AG09309 (cell line): ENCODE results near the gene SCN5A.

Experiments used
- DNase-seq: peaks from one replicate; pipeline ENCODE4 v3.0.0-alpha.2; 2010; ENCODE audit warnings: low read depth
- H3K4me3 ChIP-seq: 2 replicates; pipeline ENCODE4 v1.5.1; 2011; ENCODE audit warnings: mild to moderate bottlenecking, low read depth, low read length, moderate library complexity; ENCODE audit not compliant: control insufficient read depth
- TF ChIP-seq, protein P1 (sequence below): IDR thresholded peaks from 2 replicates; pipeline ENCODE4 v1.5.1; 2011; ENCODE audit warnings: mild to moderate bottlenecking, low read depth, low read length, inconsistent platforms; ENCODE audit not compliant: insufficient read depth, control insufficient read depth; ENCODE audit errors: missing control alignments

Gene SCN5A

DNA sequence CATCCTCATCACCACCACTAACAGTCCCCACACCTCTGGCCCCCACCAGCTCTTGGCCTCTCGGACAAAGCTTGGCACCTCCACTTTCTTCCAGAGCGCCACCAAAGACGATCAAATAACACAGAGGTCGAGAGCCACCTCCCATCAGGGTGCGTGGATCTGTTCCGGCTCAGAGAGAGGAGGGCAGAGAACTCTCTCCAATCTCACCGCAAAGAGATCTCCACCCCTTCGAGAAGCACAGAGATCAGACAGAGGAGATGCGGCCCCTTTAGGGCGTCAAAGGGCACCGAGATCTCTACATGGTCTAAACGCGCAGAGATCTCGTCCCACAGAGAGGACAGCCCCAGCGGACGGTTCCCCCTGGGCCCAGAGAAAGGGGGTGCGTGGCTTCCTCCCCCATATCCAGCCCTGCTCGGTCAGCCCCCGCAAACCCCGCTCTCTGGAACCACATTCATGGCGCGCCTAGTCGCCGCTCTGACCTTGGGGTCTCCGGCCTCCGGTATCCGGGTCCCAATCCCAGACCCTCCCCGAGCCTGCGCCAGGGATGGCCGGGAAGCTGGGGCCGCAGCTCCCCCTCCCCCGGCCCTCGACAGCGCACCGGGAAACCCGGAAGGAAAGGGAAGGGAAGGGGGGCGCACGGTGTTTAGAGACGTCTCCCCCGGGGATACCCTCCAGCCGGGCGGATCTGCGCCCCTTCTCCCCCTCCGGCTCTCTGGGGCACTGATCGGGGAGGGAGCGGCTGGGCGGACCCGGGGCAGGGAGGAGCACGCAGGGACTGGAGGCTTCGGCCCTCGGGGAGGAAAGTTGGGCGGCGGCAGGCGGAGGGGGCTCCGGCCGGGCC, 608 bp downstream of the SCN5A start:
- DNase-seq: no peak
- H3K4me3 ChIP-seq: peak overlapping the region; percentile 38
- TF ChIP-seq, protein P1, sequence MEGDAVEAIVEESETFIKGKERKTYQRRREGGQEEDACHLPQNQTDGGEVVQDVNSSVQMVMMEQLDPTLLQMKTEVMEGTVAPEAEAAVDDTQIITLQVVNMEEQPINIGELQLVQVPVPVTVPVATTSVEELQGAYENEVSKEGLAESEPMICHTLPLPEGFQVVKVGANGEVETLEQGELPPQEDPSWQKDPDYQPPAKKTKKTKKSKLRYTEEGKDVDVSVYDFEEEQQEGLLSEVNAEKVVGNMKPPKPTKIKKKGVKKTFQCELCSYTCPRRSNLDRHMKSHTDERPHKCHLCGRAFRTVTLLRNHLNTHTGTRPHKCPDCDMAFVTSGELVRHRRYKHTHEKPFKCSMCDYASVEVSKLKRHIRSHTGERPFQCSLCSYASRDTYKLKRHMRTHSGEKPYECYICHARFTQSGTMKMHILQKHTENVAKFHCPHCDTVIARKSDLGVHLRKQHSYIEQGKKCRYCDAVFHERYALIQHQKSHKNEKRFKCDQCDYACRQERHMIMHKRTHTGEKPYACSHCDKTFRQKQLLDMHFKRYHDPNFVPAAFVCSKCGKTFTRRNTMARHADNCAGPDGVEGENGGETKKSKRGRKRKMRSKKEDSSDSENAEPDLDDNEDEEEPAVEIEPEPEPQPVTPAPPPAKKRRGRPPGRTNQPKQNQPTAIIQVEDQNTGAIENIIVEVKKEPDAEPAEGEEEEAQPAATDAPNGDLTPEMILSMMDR: no peak

- TF ChIP-seq, protein P1: no peak
- no peak overlapping the region for H3K4me3 ChIP-seq
- no peak for DNase-seq
Observed at GRCh38 chr3:38648024-38648658, 1.3 kb downstream of the SCN5A start.

DNA sequence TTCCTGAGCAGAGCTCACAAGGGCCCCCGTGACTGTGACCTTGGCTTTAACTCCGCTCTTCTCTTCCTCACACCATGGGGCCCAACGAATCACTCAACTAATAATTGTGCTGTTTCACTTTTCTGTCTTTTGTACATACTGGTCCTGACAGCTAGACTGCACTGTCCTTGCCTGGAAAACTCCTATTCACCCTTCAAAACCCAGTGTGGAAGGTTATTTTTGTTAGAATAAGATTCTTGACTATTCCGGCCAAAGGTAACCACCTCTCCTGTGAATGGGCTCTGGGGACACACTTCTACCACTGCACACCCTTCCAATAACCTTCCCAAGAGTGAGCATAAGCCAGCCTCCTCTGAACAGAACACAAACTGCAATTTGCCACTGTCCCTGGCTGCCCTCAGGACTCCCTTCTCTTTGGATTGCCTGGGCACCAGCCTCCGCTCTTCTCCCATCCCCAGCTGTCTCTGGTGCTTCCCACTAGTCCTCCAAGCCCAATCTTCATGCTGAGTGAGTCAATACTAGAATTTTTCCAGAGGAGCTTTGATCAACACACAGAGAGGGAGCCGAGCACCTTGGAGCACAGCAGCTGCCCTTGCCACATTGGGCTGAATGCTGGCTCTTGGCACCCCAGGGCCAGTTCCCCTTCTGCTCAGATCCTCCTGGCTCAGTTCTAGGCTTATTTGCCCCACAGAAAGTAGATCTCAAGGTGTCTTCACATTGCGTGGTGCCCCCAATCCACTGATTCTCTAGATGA, 2.1 kb downstream of the SCN5A start:
- TF ChIP-seq, protein P1: no peak
- H3K4me3 ChIP-seq: no peak overlapping the region
- no peak for DNase-seq

GRCh38 chr3:38646630-38647029, 2.9 kb downstream of the SCN5A start:
- no peak overlapping the region for H3K4me3 ChIP-seq
- TF ChIP-seq, protein P1: peak; percentile 45
- DNase-seq: no peak

DNA sequence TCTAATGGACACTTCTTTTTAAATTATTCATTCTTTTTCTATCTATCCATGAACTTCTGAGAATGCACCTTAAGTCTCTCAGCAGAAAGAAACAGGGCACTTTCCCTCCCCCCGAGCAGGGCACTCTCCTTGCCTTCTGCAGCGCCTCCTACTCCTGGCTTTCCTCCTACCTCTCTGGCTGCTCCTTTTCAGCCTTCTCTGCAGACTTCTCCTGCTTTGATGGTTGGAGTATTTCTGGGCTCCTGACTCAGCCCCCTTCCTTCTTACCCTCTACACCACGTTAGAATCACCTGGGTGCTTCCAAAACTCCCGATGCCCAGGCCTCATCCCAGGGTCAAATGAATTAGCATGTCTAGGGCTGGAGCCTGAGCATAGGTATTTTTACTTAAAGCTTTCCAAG, 3.4 kb downstream of the SCN5A start:
- TF ChIP-seq, protein P1: no peak
- no peak overlapping the region for H3K4me3 ChIP-seq
- DNase-seq: no peak

GRCh38 chr3:38645601-38646000, 3.9 kb downstream of the SCN5A start:
- DNase-seq: no peak
- no peak overlapping the region for H3K4me3 ChIP-seq

More at GRCh38 chr3:38645601-38646000, 3.9 kb downstream of the SCN5A start:
- TF ChIP-seq, protein P1: no peak
